PFSK-1 (cell line): ENCODE data around the gene ENOX2. TPM values are rescaled to one million over a fixed set of nuclear protein-coding genes. Genes with fewer than 3 reads are reported as not detected.

Experiments used
- FOXP2 ChIP-seq: optimal IDR thresholded peaks from 2 replicates; pipeline ENCODE3; 2011; ENCODE audit warnings: borderline replicate concordance, control low read depth, inconsistent platforms; ENCODE audit not compliant: insufficient read depth; ENCODE audit errors: extremely low read length, extremely low read depth
- POLR2AphosphoS5 ChIP-seq: IDR thresholded peaks from 2 replicates; pipeline ENCODE4 v1.6.1; 2012; ENCODE audit warnings: low read depth, mild to moderate bottlenecking, control low read depth, low read length, moderate library complexity
- REST ChIP-seq, 2 experiments: IDR thresholded peaks; 2 replicates each; pipeline versions ENCODE4 v1.6.1 to v1.8.0; 2011 to 2012; ENCODE audit warnings: low read depth in 2 of 2, low read length in 2 of 2, control low read depth in 1 of 2, inconsistent platforms in 1 of 2, mild to moderate bottlenecking in 1 of 2, moderate library complexity in 1 of 2; ENCODE audit not compliant: insufficient read depth in 1 of 2
- SIN3A ChIP-seq: IDR thresholded peaks from 2 replicates; pipeline ENCODE4 v1.6.1; 2012; ENCODE audit warnings: mild to moderate bottlenecking, low read length, moderate library complexity, borderline replicate concordance; ENCODE audit not compliant: insufficient read depth
- TAF1 ChIP-seq: IDR thresholded peaks from 2 replicates; pipeline ENCODE4 v1.6.1; 2012; ENCODE audit warnings: low read length, control low read depth, borderline replicate concordance; ENCODE audit not compliant: insufficient read depth
- polyA plus RNA-seq: library from polyadenylated mRNA; unstranded; fragments of >200 nt; gene quantifications from one replicate; pipeline ENCODE4 v1.2.1, GENCODE V29; 2012; ENCODE audit warnings: low read depth, missing spikeins; ENCODE audit not compliant: insufficient read length

ENOX2 gene
- polyA plus RNA-seq, result 11.3 TPM

GRCh38 chrX:130902783-130903613, at the start of gene ENOX2:
Gene ENOX2 (minus strand): TSS chrX:130903209. CDS start chrX:130703216, 199,993 bp downstream.
- TF ChIP-seq SIN3A (0 out of 2 replicates have a peak, but pooled peaks have one; percentile 69), REST (IDR thresholded peaks at IDR 0.05; ENCODE audit: insufficient read depth in 1 of 2, low read depth in 2 of 2, low read length in 2 of 2) (no peak), FOXP2 (no peak), TAF1 (0 out of 2 replicates have a peak, but pooled peaks have one; percentile 50), POLR2AphosphoS5 (peak; percentile 80)

- TF ChIP-seq TAF1 (no peak), SIN3A (no peak), POLR2AphosphoS5 (no peak), REST (IDR thresholded peaks at IDR 0.05; ENCODE audit: insufficient read depth in 1 of 2, low read depth in 2 of 2, low read length in 2 of 2) (no peak), FOXP2 (no peak)
Observed at GRCh38 chrX:130952266-130953043, 49.4 kb upstream of the ENOX2 start.

- TF ChIP-seq FOXP2 (no peak), TAF1 (no peak), REST (IDR thresholded peaks at IDR 0.05; ENCODE audit: insufficient read depth in 1 of 2, low read depth in 2 of 2, low read length in 2 of 2) (no peak), POLR2AphosphoS5 (no peak), SIN3A (no peak)
Observed at GRCh38 chrX:130944230-130944629, 41.2 kb upstream of the ENOX2 start.

DNA sequence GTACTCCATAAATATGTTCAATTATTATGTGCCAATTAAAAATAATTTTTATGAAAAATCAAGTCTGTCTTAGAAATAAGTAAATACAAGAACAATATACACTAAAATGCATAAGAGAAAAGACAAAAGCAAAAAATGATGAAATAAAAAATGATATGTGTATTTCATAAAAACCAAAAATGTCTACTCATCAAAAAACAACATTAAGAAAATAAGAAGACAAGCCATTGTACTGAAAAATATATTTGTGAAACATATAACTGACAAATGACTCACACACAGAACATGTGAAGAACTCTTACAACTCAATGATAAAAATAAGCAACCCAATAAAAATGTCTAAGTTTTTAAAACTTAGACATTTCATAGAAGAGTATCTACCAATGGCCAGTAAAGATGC, 34.1 kb upstream of the ENOX2 start:
- TF ChIP-seq FOXP2 (no peak), TAF1 (no peak), REST (IDR thresholded peaks at IDR 0.05; ENCODE audit: insufficient read depth in 1 of 2, low read depth in 2 of 2, low read length in 2 of 2) (no peak), SIN3A (no peak), POLR2AphosphoS5 (no peak)
